ENCODE results near the gene MYLK. TPM values are rescaled to one million over a fixed set of nuclear protein-coding genes. Genes with fewer than 3 reads are reported as not detected.
"Not testable (repeated sequence)": the region's sequence is repeated elsewhere in the genome, so short reads cannot be mapped to it uniquely, and the experiment has no call there.

The MYLK gene
- total RNA-seq, 4 donors from 2014 or later: 10.7 to 320 (median 42.0) TPM

DNA sequence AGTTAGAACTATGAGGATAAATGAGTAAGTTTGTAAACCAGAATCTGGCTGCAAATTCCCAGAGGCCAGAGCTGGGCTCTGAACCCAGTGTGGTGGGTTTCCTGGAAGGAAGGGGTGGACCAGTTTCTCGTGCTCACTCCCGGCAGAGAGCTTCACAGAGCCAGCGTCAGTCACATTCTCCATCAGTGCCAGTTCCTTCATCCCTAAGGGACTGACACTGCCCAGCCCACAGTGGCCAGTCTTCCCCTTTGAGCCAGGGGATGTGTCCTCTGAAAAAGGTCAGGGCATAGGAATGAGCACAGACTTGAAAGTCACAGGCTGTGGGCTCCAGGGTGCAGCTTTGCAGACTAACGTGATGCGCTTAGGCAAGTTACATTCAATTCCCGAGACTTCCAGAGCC lies 163.5 kb downstream of the MYLK start:
- no peak overlapping the region for H3K4me3 ChIP-seq
- no peaks in the 10 kb centered on the region for H3K9me3 ChIP-seq
- H3K4me1 ChIP-seq: peaks cover 12 to 48% (median 18%) of the 10 kb centered on the region in 3 donors
- peak overlapping the region; percentile 45 to 76 (median 72) for H3K27ac ChIP-seq
- no peaks in the 10 kb centered on the region for H3K36me3 ChIP-seq
- 20 to 61% methylated on average over 1 to 3 of the region's 6 CpGs for WGBS, 2 donors
- H3K27me3 ChIP-seq: no peaks in the 10 kb centered on the region
- no peak for DNase-seq
- intact Hi-C loops (cut with DNase I): no loop called here
- TF ChIP-seq CTCF (IDR thresholded peaks at IDR 0.05) (no peak), POLR2A (IDR thresholded peaks at IDR 0.05) (no peak)

GRCh38 chr3:123719862-123720453 lies 164.2 kb downstream of the MYLK start:
- intact Hi-C loops (cut with DNase I): no loop called here
- Histone ChIP-seq H3K4me1 (peaks cover 12 to 48% (median 18%) of the 10 kb centered on the region in 3 donors), H3K4me3 (peak overlapping the region in 1 of 4 donors; percentile 7), H3K9me3 (no peaks in the 10 kb centered on the region), H3K27me3 (no peaks in the 10 kb centered on the region), H3K27ac (peak overlapping the region; percentile 45 to 76 (median 72)), H3K36me3 (no peaks in the 10 kb centered on the region)
- no peak for DNase-seq
- WGBS, 2 donors: 6 to 25% methylated on average over 8 to 9 of the region's 14 CpGs
- TF ChIP-seq CTCF (IDR thresholded peaks at IDR 0.05) (no peak), POLR2A (IDR thresholded peaks at IDR 0.05) (no peak)

GRCh38 chr3:123719061-123719756 lies 164.9 kb downstream of the MYLK start:
- WGBS, 2 donors: 19 to 38% methylated on average over 7 to 10 of the region's 15 CpGs
- H3K4me3 ChIP-seq: not testable (repeated sequence)

GRCh38 chr3:123718108-123718507 lies 166.0 kb downstream of the MYLK start:
- intact Hi-C loops (cut with DNase I): no loop called here
- TF ChIP-seq POLR2A (IDR thresholded peaks at IDR 0.05): no peak
- no peak for TF ChIP-seq CTCF (IDR thresholded peaks at IDR 0.05)
- Histone ChIP-seq H3K27me3 (no peaks in the 10 kb centered on the region), H3K27ac (no peak overlapping the region), H3K36me3 (no peaks in the 10 kb centered on the region), H3K9me3 (no peaks in the 10 kb centered on the region), H3K4me3 (no peak overlapping the region), H3K4me1 (peaks cover 12 to 41% (median 18%) of the 10 kb centered on the region in 3 donors)
- DNase-seq: no peak
- WGBS, 2 donors: 55 to 83% methylated on average over 2 to 4 of the region's 5 CpGs

More at GRCh38 chr3:123719061-123719756, 164.9 kb downstream of the MYLK start:
- TF ChIP-seq CTCF (IDR thresholded peaks at IDR 0.05): peak; percentile 26 to 63 (median 44)
- Histone ChIP-seq H3K4me1 (peaks cover 12 to 48% (median 18%) of the 10 kb centered on the region in 3 donors), H3K27ac (peak overlapping the region; percentile 45 to 76 (median 72))
- H3K9me3 ChIP-seq; intact Hi-C loops (cut with DNase I); H3K27me3 ChIP-seq; DNase-seq; H3K36me3 ChIP-seq: not testable (repeated sequence)

DNA sequence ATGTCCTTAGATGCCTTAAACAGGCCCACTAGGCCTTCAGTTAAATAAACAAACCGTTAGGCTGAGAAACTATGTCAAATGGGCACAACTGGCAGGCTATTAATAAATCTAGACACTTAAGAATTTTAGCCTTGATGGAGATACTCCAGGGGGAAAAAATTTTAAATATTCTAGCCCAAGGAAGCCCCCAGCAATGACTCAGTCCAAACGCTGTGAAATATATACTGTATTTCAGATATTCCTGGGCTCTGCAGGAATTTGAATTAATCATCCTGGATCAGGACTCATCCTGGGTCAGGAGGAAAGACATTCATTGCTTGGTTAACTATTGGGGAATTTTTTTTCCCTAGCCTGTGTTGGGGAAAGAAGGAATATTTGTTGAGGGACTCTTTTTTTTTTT lies 166.7 kb downstream of the MYLK start:
- H3K4me3 ChIP-seq; DNase-seq; H3K9me3 ChIP-seq; intact Hi-C loops (cut with DNase I); H3K36me3 ChIP-seq; H3K27ac ChIP-seq; H3K27me3 ChIP-seq: not testable (repeated sequence)
- 48 to 72% methylated on average over 2 of the region's 2 CpGs for WGBS, 2 donors
- peaks cover 12 to 35% (median 18%) of the 10 kb centered on the region in 3 donors for H3K4me1 ChIP-seq
